Measurements from ENCODE around the gene CLIC3.

- TF ChIP-seq, protein P1, sequence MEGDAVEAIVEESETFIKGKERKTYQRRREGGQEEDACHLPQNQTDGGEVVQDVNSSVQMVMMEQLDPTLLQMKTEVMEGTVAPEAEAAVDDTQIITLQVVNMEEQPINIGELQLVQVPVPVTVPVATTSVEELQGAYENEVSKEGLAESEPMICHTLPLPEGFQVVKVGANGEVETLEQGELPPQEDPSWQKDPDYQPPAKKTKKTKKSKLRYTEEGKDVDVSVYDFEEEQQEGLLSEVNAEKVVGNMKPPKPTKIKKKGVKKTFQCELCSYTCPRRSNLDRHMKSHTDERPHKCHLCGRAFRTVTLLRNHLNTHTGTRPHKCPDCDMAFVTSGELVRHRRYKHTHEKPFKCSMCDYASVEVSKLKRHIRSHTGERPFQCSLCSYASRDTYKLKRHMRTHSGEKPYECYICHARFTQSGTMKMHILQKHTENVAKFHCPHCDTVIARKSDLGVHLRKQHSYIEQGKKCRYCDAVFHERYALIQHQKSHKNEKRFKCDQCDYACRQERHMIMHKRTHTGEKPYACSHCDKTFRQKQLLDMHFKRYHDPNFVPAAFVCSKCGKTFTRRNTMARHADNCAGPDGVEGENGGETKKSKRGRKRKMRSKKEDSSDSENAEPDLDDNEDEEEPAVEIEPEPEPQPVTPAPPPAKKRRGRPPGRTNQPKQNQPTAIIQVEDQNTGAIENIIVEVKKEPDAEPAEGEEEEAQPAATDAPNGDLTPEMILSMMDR (IDR thresholded peaks at IDR 0.05 in 4 of 5, conservative IDR thresholded peaks at IDR 0.05 in 1 of 5), result no peak
- TF ChIP-seq POLR2A (IDR thresholded peaks at IDR 0.05), result no peak
These were observed 1.0 kb upstream of the CLIC3 start for GRCh38 chr9:136997371-136997770.
